Measurements from ENCODE around the gene CUEDC2.
A peak's percentile ranks its signal among the peaks of the same experiment; 100 is the strongest.

The CUEDC2 gene

DNA sequence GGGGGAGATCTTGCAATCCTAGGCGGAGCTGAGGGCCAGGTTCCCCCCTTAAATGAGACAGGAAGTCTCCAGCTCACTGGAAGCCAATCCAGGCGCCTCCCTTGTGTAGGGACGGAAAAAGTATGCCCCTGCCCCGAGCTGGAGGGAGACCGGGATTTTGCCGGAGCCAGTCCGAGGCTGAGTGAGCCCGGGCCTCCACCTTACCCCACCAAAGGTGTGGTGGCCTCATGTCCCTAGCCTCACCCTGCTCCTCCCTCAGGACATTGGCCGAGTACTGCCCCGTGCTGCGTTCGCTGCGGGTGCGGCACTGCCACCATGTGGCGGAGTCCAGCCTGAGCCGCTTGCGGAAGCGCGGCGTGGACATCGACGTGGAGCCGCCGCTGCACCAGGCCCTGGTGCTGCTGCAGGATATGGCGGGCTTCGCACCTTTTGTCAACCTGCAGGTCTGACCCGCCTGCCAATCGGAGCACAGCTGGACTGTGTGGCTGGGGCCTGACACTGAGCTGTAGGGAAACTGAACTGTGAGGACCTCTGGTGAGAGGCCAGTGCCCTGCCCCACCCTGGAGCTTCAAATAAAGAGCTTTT is 9.7 kb downstream of the CUEDC2 start:
- peak; percentile 26 for DNase-seq

DNA sequence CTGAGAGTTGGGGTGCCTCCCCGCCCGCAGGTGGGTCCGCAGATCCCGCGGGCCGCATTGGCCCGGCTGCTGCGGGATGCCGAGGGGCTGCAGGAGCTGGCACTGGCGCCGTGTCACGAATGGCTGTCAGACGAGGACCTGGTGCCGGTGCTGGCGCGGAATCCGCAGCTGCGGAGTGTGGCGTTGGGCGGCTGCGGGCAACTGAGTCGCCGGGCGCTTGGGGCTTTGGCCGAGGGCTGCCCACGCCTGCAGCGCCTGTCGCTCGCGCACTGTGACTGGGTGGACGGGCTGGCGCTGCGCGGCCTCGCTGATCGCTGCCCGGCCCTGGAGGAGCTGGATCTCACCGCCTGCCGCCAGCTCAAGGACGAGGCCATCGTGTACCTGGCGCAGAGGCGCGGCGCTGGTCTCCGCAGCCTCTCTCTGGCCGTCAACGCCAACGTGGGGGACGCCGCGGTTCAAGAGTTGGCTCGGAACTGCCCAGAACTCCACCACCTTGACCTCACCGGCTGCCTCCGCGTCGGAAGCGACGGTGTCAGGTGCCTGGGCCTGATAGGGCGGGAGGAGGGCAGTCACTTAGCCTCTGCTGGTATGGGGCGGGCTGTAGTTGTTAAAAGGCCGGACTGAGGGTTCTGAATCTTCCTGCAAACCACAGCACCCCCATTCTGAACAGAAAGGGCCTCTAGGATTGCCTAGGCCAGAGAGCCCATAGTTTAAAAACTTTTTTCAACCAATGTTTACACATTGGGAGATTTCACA is 10.4 kb downstream of the CUEDC2 start:
- DNase-seq = no peak

DNA sequence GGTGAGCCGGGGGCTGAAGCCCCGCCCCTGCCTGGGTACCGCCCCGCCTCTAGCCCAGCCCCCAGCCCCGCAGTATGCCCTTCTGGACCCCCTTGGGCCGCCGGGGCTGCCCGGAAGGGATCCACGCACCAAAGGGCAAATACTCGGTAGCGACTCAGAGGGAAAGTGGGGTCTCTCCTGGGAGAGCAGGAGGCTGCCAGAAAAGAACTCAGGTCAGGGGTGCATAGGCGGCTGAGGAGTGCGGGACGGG is 10.9 kb downstream of the CUEDC2 start:
- DNase-seq = no peak

DNA sequence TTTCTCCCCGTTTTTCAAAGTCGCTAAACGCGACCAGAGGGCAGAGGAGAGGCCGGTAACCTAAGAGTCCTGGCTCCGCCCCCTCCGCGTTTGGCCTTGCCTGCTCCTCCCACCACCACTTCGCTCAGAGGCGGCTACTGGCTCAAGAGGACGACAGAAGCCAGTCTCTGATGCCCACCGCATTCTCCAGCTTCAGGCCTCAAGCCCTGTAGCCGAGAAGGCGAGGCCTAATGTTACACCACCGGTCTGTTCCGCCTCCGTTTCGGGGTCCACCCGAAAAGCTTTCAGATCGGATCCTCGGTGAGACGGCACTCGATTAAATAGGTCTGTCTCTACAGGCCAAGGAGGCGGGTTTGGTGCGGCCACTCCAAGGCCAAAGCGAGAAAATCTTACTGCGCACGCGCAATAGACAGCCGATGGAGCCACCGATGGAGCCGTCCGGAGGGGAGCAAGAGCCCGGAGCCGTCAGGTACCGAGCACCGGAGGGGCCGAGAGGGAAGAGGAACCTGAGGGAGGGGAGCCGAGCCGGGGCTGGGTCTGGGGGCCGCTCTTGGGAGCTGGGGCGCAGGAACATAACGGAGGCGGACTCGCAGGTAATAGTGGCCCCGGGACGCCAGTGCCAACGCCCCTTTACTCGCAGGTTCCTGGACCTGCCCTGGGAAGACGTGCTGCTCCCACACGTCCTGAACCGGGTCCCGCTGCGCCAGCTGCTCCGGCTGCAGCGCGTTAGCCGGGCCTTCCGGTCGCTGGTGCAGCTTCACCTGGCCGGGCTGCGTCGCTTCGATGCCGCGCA is 11.5 kb downstream of the CUEDC2 start, which contains the start of gene FBXL15:
FBXL15 (plus strand) TSS at position 123 of the 793 bp plus-strand sequence; CDS start at position 417, 294 bp downstream.
- peak; percentile 89 for DNase-seq

DNA sequence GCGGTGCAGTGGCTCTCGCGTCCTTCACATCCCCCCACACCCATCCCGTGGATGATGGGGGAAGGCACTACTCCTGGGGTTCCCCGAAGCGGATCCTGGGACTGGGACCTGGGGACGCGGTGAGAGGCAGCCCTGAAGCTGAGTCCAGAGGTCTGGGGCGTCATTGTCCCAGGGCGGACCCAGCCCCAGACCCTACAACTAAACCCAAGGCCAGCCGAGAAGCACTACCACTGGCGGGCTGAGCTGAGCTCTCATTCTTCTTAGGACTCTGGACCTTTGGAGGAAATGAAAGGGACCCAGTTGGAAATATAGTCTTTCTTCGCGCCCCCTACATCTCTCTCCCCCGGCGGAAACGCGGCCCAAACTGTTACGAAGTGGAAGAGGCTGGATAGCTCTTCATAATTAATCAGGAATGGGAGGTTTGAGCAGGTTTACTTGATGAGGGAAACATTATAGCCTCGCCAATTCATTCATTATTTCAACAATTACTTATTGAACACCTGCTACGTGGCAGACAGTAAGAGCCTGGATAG is 12.1 kb downstream of the CUEDC2 start:
- no peak for DNase-seq

DNA sequence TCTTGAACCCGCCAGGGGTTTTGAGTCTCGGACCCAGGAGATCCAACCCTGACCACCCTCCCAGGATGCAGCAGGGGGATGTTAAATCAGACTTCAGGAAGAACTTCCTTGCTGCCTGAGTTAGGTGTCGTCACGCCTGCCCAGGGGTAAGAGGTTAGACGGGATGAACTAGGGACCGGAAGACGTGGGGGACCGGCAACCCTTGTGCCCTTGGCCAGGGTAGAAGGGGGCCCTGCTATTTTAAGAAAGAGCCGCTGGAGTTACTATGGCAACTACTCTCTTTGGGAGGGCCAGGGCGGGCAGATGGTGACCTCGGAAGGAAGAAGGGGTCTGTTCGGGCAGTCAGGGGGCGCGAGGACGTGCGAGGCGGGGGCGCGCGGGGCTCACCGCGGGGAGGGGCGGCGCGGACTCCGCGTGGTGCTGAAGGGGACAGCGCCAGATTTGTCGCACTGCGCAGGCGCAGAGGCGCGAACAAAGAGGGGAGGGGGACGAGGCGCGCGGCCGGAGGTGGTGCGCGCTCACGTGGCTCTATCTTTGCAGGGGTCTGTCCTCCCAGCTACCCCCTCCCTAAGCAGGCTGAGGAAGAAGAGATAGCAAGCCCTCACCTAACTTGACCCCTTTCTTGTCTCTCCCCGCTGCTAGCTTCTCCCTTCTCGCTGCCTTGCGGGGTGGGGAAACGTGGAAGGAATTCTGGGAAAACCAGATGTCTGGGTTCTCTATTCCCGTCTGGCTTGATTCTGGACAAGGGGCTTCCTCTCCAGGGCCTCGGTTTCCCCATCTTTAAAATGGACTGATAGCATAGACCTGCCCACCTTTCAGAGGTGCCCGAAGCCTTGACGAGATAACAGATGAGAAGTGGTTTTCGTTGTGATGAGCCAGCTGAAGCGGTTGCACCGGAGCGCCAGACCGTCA is 12.8 kb downstream of the CUEDC2 start:
- peak; percentile 41 for DNase-seq

DNA sequence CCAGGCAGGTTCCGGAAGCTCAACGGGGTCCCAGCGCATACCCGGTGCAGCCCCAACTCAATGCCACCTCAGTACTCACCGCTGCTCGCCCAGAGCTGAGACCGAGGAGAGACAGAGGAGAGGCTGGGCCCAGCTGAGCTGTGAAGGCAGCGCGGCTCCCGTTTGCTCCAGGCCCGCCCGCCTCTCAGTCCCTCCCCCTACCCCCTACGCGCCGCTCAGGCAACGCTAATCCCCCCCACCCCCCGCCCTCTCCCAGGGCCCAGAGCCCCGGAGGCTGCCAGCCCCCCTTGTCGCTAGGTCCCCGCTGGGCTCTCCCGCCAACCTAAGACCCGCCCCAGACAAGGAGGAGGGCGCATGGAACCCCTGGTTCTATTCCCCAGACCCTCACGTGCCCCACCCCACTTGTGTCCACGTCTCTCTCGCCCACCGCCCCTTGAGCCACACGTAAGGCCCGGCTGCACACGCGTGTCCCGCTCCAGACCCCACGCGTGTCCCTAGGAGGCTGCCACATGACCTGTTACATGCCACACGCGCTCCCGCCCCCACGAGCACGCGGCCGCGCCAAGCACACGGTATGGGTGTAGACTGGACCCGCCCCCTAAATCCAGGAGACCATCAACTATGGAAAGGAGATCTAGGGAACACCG is 13.6 kb downstream of the CUEDC2 start, which contains the start of gene PSD:
PSD (minus strand) TSS at position 164 of the 647 bp plus-strand sequence. CDS start 1,747 bp downstream, outside the sequence.
- DNase-seq = peak; percentile 14

DNA sequence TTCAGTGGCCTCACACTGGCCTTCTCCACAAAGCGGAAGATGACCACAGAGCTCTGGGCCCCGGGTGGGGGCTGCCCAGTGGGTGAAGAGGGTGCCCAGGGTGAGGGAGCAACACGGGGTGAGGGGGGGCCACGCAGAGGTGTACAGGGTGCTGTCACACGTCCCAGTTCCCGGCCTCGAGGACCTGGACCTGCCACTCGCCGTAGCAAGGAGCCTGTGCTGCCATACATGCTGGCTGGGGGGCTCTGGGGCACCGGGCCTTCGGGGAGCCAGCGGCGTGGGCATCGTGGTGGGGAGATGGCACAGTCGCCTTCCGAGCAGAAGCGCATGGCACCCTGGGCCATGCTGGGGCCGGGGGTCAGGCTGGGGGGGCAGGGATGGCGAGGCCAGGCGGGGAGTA is 15.7 kb downstream of the CUEDC2 start:
- DNase-seq = no peak

DNA sequence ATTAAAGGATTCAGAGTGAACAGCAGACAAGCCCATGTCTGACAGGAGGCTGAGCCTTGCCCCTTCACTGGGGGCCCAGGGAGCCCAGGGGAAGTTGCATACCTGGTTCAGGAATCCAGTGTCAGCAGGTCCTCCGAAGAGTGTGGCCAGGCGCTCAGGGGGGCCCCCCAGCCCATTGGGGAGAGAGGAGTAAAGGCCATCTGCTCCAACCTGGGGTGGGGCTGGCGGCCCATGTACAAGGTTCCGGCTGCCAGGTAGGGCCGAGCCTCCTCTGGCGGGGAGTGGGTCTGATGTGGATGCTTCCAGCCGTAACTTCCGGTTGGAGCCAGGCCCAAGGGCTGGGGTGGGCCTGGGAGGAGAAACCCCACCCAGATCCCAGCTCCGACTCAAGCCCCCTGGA is 16.1 kb downstream of the CUEDC2 start:
- DNase-seq = no peak

DNA sequence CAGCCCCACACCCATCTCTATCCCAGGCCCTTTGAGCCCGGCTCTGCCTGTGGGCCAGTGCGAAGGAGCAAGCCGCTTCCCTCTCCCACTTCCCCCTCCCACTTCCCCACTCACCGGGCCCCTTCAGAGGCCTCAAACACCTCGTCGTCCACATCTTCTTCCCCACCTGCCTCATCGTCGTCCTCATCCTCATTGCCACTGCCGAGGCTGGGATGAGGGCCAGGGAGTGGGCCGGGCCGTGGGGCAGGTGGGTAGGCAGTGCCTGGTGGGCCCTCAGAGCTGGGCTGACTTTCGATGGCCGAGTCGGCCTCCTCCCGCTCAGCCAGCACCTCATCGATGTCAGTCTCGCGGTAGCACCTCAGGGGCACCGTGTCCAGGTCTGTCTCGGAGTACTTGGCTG is 17.6 kb downstream of the CUEDC2 start:
- DNase-seq = no peak

DNA sequence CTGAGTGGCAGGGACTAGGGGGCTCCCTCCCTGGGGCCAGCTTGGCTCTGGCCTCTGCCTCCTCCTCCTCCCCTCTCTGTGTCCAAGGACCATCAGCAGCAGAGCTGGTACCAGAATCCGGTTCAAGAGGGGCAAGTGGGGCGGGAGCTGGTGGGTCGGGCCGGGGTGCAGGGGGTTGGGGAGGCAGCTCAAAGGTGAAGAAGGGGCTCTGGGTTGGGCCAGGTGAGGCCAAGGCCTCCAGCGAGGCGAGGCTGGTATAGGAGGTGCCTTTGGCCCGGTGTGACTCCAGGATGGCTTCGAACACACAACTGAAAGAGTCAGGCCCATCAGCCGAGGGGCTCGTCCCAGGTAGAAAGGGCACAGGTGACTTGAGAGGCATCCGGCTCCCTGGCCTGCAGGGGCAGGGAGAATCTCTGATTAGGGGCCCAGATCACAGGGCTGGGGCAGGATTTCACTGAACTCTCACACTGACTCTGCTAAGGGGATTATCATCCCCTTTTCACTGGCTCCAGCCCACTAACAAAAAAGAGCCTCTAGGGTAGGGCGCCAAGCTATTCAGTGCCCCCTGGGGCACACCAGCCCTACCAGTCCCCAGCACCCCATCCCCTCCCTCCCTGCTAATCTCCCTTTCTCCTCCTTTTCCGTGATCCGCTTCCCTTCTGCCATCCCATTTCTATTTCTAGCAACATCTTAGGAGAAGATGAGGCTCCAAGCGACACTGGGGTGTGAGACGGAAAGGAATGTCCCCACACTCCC is 18.4 kb downstream of the CUEDC2 start:
- no peak for DNase-seq

DNA sequence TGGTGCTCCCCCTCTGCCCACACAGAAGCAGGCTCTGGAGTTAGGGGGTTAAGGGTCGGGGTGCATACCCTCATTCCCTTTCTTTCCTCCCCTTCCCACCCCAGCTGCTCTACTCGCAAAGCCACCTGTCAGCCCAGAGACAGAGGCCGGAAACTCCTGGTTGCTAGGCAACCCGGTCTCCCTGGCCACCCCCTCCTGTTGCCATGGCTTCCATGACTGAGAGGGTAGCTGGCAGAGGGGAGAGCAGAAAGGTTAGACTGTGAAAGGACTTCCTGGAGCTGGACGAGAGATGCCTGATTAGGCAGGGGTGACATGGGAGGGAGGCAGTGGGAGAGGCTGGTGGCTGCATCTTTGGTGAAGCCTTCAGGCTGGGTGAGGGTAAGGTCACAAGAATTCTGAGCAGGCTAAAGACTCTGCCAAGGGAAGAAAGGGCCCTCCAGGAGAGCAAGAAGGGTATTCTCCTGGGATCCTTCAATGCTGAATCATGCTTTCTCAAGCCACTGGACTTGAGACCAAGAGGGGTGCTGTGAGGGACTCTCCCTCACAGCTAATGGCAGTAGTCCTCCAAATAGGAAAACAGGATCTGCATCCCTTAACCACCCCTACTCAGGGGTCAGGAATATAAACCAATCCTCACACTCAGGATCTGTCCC is 19.2 kb downstream of the CUEDC2 start:
- DNase-seq = peak; percentile 8

DNA sequence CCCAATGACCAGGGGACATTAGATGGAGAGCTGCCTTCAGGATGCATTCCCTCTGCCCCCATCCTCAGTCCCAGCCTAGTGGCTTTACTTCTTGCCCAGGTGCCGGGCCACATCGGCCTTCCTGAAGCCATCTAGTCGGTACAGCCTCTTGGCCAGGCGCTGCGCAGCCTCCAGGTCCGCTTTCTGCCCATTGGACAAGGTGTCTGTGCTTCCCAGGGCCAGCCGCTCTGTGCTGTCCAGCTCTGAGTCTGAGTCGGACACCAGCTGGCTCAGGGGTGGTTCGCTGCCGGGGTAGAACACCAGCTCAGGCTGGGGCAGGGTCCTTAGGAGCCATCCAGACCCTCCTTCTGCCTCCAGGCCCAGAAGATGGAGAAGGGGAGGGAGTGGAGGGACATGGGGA is 20.1 kb downstream of the CUEDC2 start:
- no peak for DNase-seq

DNA sequence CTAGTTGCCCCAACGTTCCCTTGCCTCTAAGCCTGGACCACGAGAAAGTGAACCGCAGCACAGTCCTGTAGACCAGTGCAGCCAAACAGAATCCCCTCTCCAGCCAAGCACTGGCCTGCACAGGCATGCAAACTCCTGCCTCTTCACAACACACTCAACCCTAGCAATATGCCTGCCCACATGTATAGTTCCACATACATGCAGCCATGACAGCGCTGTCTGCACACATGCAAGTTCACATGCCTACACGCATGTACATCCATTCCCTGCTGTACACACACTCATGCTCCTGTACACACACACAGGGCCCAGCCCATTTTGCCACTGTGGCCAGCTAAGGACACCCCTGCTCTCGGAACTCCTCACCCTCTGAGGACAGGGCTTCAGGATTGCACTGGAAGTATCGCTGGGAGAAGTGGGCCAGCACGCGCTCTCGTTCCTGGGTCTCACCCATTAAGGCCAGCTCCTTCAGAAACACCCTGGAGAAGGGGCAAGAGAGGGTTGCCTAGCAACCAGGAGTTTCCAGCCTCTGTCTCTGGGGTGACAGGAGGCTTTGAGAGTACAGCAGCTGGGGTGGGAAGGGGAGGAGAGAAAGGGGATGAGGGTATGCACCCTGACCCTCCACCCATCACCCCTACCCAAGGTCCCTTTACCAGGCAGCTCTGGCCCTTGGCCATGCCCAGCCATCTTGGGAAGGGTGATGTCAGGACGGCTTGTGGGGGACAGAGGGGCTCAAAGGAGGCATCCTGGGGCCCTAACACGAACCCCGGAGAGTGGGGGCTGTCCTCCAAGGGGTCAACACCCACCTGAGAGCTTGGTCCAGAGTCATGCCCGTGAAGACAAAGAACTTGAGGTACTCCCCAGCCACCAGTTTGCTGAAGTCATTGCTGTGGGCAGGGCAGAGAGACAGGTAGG is 20.8 kb downstream of the CUEDC2 start:
- no peak for DNase-seq

DNA sequence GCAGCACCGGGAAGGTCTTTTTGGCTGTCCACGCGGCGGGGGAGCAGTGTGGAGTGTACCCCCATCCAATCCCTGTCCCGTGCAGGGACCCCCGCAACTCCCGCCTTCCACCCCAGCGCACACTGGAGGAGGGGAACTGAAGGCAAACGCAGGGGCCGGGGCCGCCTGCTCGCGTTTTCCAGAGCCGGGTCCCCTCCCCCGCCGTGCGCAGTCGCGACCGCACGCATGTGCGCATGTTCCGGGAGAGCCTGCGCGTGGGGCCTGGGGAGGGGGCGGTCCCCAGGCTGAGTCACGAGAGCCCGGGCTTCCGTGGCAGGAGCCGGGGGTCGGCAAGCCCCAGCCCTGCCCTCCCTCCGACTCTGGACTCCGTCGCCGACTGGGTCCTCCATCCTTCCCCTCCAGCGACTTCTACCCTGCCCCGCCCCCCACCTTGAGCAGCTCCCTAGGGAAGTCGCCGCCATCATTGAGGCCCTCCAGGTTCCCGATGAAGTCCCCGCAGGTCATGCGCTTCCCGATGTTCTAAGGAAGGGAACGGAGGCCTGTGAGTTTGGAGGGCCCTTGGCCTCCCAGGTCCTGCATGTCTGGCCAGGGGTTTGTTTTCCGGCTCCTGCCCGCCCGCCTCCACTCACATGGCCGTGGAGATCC is 21.8 kb downstream of the CUEDC2 start:
- DNase-seq = no peak

DNA sequence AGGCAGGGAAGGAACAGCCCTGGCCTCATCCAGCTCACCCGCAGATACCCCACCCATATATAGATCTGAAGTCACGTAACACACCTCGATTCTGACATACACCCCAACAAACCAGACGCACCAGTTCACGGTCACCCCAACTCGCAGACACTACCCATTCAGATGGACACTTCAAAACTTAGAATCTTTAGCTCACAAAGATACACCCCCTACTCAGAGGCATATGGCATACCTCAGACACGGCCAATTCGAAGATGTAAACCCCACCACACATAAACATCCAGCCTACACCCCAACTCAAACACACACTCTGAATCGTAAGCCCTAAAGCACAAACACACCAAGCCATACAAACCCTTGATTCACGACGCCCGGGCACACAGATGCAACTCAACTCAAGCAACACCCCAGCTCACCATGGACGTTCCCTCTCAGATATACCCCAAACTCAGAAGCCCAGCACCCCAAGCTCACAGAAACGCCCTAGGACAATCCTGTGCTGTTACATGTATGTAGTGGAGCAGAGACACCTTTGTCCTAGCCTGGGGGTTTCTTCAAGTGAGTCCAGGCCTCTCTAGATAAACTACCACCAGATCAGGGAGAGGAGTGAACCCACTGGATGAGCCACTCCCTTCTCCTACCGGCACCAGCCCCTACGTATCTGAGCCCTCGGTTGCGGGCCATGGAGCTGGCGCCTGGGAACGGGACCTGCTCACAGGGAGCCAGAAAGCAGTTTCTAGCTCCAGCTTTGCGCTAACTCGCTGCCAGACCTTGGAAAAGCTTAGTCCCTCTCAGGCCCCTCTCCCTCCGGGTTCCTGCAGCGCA is 22.6 kb downstream of the CUEDC2 start:
- DNase-seq = no peak

DNA sequence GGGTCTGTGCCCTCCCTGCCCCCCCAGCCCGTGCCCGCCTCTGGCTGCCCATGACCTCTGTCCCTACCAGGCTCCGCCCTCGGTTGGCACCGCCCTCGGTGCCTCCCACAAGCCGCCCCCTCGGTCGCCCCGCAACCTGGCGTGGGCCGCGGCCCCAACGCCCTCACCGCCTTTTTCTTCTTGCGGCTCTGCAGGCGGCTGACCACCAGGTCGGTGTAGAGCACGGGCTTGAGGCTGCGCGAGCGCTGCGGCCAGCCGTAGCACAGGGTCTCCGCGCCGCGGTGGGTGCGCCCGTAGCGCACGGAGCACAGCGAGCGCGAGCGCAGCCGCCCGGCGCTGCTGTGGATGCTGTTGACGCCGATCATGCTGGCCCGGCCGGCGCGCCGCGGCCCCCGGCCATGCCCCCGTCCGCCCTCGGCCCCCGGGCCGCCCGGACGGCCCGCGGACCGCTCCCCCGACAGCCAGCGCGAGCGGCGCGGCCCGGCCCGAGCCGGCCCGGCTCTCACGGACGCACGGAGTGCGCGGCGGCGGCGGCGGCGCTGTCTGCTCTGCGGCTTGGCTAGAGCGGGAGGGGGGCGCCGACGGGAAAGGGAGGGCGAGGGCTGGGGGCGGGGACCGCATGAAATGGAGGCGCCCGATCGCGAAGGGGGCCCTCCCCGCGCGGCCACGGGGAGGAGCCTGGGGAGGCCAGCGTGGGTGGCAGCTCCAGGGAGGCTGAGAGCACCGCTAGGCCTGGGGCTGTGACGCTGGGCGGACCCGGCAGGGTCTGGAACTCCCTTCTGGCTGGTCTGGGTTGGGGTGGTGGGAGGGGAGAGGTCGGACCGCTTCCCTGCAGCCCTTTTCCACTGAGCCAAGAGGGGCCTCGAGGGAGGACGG is 23.4 kb downstream of the CUEDC2 start:
- DNase-seq = no peak
